Activated CD8-positive, alpha-beta T cell treated with anti-CD3 and anti-CD28 coated beads for 36 hours (primary cell): ENCODE data around the gene APBB1IP. TPM values are rescaled to one million over a fixed set of nuclear protein-coding genes. Genes with fewer than 3 reads are reported as not detected.

Experiments
- ATAC-seq: fragments of 200-7000 bp; cut with Tn5 transposase; one replicate; pipeline ENCODE4 v1.10.0; 2021; ENCODE audit warnings: mild to moderate bottlenecking, moderate library complexity
- CTCF ChIA-PET: fragments of 350-600 bp; sonication (Branson Sonifier 250); formaldehyde crosslinking; loops from one replicate; lab custom pipeline; 2021; ENCODE audit warnings: antibody characterized with exemption; lab: Charles Lee
- POLR2A ChIA-PET: fragments of 350-600 bp; sonication (Branson Sonifier 250); formaldehyde crosslinking; loops from one replicate; lab custom pipeline; 2021; ENCODE audit warnings: antibody characterized with exemption; lab: Charles Lee
- DNase-seq: peaks from one replicate; pipeline ENCODE4 v3.0.0-alpha.2; 2020
- H3K27ac Mint-ChIP-seq: one replicate; pipeline ENCODE4 v1.8.0; 2021; ENCODE audit warnings: mild to moderate bottlenecking, mixed read lengths
- H3K27me3 Mint-ChIP-seq: one replicate; pipeline ENCODE4 v1.8.0; 2021; ENCODE audit warnings: mixed read lengths
- H3K36me3 Mint-ChIP-seq: one replicate; pipeline ENCODE4 v1.8.0; 2021; ENCODE audit warnings: low read depth, mixed read lengths
- H3K4me1 Mint-ChIP-seq: one replicate; pipeline ENCODE4 v1.8.0; 2021; ENCODE audit warnings: low read depth, mixed read lengths
- H3K4me3 Mint-ChIP-seq: one replicate; pipeline ENCODE4 v1.8.0; 2021; ENCODE audit warnings: mild to moderate bottlenecking, moderate library complexity, mixed read lengths
- H3K9me3 Mint-ChIP-seq: one replicate; pipeline ENCODE4 v1.8.0; 2021; ENCODE audit warnings: mixed read lengths
- intact Hi-C: fragments of 100-400 bp; cut with micrococcal nuclease; formaldehyde crosslinking; loops from one replicate; pipeline ENCODE4 v1.10.0; 2022
- total RNA-seq, 2 experiments: library from RNA; stranded (reverse); gene quantifications; one replicate each; pipeline ENCODE4 v1.2.3, GENCODE V29; 2021
- TF ChIP-seq, protein P1 (sequence below): fragments of 200-600 bp; IDR thresholded peaks from one replicate; pipeline ENCODE4 v1.8.0; 2022; ENCODE audit warnings: antibody characterized with exemption, mild to moderate bottlenecking

APBB1IP gene
- total RNA-seq, 2 experiments from 2014 or later: 61.9 to 64.8 TPM

DNA sequence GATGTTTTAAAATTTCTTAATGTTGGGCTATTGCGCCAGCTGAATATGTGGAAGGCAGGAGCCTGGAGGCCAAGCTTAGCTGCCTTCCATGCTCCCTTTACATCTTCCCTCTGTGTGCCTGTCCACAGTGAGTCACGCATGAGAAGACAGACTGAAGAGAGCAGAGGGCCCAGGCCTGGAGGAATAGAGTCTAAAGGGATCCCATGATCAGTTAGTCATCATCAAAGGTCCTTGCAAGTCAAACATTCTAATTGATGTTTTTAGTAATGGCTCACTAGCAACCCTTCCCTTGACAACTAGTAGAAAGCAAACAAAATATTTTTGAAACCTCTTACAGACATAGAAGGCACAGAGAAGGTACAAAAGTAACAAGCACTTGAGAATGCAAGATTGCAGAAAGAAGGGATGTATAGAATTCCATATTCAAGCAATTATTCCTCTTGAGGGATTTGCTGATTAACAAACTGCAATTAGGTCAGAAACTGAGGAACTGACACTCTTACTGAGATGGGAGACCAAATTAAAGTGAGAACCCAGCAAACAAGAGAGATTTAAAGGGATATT is 30.7 kb upstream of the APBB1IP start:
- H3K9me3 Mint-ChIP-seq: no peaks in the 10 kb centered on the region
- H3K36me3 Mint-ChIP-seq: no peaks in the 10 kb centered on the region
- TF ChIP-seq, protein P1, sequence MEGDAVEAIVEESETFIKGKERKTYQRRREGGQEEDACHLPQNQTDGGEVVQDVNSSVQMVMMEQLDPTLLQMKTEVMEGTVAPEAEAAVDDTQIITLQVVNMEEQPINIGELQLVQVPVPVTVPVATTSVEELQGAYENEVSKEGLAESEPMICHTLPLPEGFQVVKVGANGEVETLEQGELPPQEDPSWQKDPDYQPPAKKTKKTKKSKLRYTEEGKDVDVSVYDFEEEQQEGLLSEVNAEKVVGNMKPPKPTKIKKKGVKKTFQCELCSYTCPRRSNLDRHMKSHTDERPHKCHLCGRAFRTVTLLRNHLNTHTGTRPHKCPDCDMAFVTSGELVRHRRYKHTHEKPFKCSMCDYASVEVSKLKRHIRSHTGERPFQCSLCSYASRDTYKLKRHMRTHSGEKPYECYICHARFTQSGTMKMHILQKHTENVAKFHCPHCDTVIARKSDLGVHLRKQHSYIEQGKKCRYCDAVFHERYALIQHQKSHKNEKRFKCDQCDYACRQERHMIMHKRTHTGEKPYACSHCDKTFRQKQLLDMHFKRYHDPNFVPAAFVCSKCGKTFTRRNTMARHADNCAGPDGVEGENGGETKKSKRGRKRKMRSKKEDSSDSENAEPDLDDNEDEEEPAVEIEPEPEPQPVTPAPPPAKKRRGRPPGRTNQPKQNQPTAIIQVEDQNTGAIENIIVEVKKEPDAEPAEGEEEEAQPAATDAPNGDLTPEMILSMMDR: no peak
- H3K27ac Mint-ChIP-seq: no peak overlapping the region
- ATAC-seq (peak; percentile 68), DNase-seq (no peak)
- no peak overlapping the region for H3K4me3 Mint-ChIP-seq
- ChIA-PET CTCF (no interaction called here), POLR2A (no interaction called here)
- intact Hi-C loops: no loop called here
- no peaks in the 10 kb centered on the region for H3K27me3 Mint-ChIP-seq
- H3K4me1 Mint-ChIP-seq: no peaks in the 10 kb centered on the region

DNA sequence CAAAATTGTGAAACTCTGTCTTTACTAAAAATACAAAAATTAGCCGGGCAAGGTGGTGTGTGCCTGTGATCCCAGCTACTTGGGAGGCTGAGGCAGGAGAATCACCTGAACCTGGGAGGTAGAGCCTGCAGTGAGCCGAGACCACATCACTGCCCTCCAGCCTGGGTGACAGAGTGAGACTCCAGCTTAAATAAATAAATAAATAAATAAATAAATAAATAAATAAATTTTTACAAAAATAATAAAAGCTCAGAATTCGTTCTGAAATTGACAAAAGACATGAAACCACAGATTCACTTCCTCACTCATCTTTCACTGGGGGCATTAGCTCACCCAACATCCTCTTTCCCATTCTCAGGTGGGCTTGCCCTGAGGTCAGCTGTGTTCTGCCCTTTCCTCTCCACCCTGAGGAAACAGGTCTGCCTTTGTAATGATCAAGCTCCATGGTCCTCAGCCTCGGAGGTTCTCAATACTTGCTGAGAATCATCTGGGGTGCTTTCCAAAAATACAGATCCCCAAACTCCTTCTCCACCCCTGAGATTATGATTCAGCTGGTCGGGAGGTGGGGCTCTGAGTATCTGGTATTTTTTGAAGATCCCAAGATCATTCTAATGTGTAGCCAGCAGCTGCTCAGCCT is 29.2 kb upstream of the APBB1IP start:
- no peak for DNase-seq
- no peaks in the 10 kb centered on the region for H3K36me3 Mint-ChIP-seq
- intact Hi-C loops: no loop called here
- H3K4me3 Mint-ChIP-seq: no peak overlapping the region
- TF ChIP-seq, protein P1: no peak
- no peak for ATAC-seq
- ChIA-PET CTCF (interaction anchor here (1.0 to 1.1 kb wide), 2 partner anchors 20 to 473 kb away, joined by 3 read pairs; no protein-coding TSS in a partner anchor), POLR2A (no interaction called here)
- no peak overlapping the region for H3K27ac Mint-ChIP-seq
- no peaks in the 10 kb centered on the region for H3K27me3 Mint-ChIP-seq
- H3K9me3 Mint-ChIP-seq: no peaks in the 10 kb centered on the region
- no peaks in the 10 kb centered on the region for H3K4me1 Mint-ChIP-seq

DNA sequence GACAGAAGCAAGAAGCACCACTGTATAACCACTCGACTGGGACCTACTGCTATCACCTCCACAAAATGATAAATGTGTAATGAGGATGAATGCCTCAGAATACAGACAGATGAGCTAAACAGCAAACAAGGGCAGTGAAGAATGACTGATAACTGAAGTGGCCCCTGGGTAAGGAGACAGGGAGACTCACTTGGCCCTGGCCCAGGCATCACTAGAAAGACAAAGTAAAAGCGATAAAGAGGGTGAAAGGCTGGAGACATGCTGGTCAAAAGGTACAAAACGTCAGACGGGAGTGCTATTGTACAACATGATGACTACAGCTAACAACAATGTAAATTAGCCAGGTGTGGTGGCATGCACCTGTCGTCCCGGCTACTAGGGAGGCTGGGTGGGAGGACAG is 27.8 kb upstream of the APBB1IP start:
- Mint-ChIP-seq H3K27ac (no peak overlapping the region), H3K4me1 (no peaks in the 10 kb centered on the region), H3K27me3 (no peaks in the 10 kb centered on the region), H3K4me3 (no peak overlapping the region), H3K36me3 (no peaks in the 10 kb centered on the region), H3K9me3 (no peaks in the 10 kb centered on the region)
- no peak for DNase-seq
- intact Hi-C loops: no loop called here
- CTCF ChIA-PET: interaction anchor here (1.1 kb wide), 1 partner anchor 471 kb away, joined by 3 read pairs; no protein-coding TSS in a partner anchor
- POLR2A ChIA-PET: no interaction called here
- TF ChIP-seq, protein P1: no peak
- no peak for ATAC-seq

DNA sequence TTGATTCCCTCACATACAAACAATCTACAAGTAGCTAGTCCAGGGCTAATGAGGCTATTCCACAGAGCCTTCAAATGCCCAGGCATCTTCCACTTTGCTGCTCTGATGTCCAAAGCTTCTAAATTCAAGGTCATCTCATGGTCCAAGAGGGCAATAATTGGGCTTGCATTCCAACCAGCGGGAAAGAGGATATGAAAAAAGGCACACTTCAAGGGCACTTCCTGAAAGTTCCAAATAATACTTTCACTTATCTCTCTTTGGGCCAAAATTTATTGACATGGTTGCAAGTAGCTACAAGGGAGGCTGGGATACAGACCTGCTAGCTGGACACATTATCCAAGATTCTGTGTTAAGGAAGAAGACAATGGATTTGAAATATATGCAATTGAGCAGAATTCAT is 25.2 kb upstream of the APBB1IP start:
- intact Hi-C loops: no loop called here
- Mint-ChIP-seq H3K36me3 (no peaks in the 10 kb centered on the region), H3K27me3 (no peaks in the 10 kb centered on the region), H3K4me1 (no peaks in the 10 kb centered on the region), H3K4me3 (no peak overlapping the region), H3K9me3 (no peaks in the 10 kb centered on the region), H3K27ac (no peak overlapping the region)
- ChIA-PET CTCF (interaction anchor here (1.2 kb wide), 1 partner anchor 10 kb away, joined by 4 read pairs; no protein-coding TSS in a partner anchor), POLR2A (no interaction called here)
- DNase-seq (no peak), ATAC-seq (no peak)
- TF ChIP-seq, protein P1: no peak

DNA sequence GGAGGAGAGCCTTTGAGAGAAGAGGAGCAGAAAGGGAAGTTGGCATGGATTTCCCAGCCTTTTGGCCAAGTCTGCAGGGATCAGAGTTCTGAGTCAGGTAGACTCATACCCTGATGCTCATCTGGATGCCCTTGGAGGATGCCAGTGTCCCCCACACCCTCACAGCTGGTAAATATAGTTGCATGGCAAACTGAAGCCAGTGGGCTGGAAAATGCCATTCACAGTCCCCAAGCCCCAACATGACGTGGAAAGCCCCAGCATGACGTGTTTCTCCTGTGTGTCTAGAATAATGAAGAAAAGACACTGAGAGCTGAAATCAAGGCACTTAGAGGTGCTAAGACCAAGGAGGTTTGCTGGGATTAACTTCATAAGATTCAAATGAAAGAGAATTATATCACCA is 24.8 kb upstream of the APBB1IP start:
- POLR2A ChIA-PET: no interaction called here
- Mint-ChIP-seq H3K27ac (no peak overlapping the region), H3K27me3 (no peaks in the 10 kb centered on the region), H3K36me3 (no peaks in the 10 kb centered on the region), H3K4me3 (no peak overlapping the region), H3K4me1 (no peaks in the 10 kb centered on the region), H3K9me3 (no peaks in the 10 kb centered on the region)
- ATAC-seq (no peak), DNase-seq (no peak)
- CTCF ChIA-PET: interaction anchor here (1.2 kb wide), 1 partner anchor 10 kb away, joined by 4 read pairs; no protein-coding TSS in a partner anchor
- TF ChIP-seq, protein P1: no peak
- intact Hi-C loops: no loop called here
